8988T (cell line): ENCODE measurements around the gene DNAH6.

ENCODE experiments used
- DNase-seq: peaks from one replicate; pipeline ENCODE4 v3.0.0; 2011

Gene DNAH6

DNA sequence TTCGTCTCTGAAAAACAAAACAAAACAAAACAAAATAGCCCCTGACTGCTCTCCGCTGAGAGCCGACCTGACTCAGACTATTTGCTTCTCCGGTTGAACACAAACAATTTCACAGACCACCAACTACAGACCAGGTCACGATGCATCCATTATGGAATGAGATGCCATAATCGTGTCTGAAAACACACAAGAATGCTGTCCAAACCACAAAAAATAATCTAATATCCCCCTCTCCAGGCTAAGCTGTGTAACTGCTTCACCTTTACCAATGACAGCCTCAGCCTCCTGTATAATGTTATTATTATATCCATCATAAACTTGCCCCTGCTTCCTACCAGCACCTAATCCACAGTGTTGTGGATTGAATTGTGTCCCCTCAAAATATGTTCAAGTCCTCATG is 114.7 kb downstream of the DNAH6 start:
- DNase-seq, result peak; percentile 13

DNA sequence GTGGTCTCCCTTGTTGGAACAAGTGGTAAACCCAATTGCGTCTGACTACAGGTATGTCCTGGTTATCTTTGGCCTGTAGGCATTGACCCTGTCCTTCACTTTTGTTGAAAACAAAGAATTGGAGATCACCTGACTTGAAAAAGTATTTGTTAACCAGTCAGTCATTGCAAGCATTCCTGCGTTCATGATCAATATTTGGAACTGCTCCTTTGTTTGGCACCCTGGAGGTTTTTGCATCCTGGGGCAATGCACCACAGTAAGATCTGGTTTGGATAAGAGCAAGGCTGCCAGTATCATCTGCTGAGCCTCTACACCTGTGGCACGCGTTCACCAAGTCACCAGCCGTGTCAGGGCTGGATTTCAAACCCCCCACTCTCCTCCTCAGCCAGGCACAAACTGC is 115.7 kb downstream of the DNAH6 start:
- no peak for DNase-seq

DNA sequence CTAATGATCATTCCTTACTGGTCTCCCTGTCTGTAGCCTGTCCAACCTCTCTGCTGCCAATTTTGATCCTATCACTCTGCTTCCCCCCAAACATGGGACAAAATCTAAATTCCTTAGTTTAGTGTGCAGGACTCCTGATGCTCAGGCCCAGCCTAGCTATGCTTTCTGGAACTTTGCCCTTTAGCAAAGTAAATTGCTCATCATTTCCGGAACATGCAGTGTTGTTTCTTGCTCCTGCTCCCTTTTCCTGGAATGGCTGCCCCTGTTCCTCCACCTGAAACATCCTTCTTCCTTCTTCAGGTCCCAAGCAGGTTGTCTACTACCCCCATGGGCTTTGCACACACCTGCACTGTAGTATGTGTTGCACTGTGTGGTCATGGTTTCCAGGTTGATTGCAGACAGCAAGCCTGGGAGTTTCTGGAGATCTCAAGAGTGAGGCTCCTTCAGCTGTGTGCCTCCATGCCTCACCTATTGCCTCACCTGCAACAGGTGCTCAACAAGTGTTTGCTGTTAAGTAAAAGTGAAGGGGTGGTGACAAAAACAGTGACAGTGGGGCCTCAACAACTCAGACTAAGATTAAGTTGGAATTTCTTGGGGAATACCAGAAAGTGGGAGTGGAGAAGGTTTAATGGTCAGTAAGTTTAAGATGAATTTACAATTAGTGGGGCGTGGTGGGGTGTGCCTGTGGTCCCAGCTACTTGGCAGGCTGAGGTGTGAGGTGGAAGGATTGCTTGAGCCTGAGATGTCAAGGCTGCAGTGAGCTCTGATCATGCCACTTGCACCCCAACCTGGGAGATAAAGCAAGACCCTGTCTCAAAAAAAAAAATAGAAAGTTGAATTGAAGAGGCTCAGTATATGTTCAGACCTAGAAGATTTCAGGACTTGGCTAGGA is 120.0 kb downstream of the DNAH6 start:
- DNase-seq, result no peak

DNA sequence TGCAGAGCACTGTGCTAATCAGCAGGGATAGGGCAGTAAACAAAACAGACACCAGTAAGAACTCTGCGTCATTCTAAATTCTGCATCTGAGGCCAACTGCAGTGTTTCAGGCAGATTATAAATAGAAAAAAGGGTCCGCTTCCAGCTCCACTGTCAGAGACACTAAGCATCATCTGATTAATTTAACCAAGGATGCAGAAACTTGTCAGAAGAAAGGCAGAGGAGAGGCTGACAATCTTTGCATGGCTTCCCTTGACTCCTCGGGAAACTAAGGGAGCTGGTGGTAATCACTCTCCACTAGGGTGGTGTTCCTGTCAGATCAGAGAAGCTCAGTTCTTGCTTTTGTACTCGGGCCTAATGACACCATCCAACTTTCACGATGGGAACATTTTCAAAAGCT is 123.5 kb downstream of the DNAH6 start:
- no peak for DNase-seq

DNA sequence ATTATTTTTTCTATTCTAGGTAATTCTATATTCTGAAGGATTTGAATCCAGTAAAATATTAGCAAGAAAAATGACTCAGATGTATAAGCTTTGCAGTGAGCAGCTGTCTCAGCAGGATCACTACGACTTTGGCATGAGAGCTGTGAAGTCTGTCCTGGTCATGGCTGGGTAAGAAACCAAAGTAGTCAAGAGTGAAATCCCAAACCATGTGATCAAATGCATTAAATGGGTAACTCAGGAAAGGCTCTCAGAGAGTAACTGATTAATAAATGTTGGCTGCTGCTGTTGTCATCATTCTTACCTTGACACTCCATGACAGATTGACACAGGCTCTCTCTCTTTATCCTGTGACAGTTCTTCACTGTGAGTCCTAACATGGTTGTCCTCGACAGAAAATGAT is 124.1 kb downstream of the DNAH6 start:
- no peak for DNase-seq

DNA sequence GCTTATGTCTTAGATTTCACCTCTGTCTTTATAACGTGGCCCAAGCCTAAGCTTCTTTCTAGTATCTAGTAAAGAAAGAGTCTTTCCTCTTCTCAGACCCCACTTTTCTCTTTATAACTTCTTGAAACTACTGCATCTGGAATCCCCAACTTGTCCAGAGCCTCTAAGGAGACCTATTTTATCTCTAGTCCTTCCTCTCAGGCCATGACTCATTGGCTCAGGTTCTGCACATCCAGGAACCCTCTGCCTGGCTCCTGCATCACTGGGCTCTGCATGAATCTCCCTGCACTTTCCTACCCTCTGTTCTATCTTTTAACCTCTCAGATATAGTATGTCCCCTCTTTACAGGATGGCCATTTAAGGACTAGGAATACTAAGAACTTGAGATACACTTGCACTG is 124.7 kb downstream of the DNAH6 start:
- DNase-seq, result no peak

DNA sequence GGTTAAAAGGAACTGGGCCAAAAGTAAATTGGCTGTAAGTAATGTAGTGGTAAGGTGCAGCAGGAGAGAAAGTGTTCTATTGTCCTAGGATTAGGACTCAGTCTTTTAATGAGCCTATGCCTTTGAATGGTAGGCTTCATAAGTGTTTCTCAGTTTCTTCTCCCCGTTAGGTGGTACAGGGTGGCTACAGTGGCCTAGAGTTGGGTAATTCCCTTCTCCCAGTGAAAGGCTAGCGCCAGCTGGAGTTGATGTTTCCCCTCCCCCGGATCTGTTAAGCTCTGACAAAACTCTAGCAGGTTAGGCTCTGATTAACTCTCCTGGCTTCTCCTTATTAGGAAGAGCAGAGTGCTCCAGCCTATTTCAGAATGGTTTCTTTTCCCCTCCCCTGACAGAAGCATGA is 127.7 kb downstream of the DNAH6 start:
- no peak for DNase-seq

DNA sequence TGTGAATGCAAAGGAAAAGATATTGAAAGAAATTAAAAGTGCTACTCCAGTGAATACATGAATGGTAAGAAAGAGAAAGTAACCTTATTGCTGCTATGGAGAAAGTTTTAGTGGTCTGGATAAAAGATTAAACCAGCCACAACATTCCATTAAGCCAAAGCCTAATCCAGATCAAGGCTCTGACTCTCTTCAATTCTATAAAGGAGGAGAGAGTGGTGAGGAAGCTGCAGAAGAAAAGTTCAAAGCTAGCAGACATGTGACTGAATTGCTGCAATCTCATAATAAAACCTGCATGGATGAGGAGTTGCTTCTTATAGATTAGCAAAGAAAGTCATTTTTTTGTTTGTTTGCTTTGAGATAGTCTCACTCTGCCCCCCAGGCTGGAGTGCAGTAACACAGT is 130.2 kb downstream of the DNAH6 start:
- DNase-seq, result no peak

DNA sequence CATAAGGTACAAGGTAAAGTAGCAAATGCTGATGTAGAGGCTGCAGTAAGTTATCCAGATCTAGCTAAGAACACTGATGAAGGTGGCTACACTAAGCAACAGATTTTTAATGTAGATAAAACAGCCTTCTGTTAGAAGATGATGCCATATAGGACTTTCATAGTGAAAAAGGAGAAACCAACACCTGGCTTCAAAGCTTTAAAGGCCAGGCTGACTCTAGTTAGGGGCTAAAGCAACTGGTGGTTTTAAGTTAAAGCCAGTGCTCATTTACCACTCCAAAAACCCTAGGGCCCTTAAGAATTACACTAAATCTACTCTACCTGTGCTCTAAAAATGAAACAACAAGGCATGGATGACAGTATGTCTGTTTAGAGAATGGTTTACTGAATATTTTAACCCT is 131.0 kb downstream of the DNAH6 start:
- DNase-seq, result no peak

DNA sequence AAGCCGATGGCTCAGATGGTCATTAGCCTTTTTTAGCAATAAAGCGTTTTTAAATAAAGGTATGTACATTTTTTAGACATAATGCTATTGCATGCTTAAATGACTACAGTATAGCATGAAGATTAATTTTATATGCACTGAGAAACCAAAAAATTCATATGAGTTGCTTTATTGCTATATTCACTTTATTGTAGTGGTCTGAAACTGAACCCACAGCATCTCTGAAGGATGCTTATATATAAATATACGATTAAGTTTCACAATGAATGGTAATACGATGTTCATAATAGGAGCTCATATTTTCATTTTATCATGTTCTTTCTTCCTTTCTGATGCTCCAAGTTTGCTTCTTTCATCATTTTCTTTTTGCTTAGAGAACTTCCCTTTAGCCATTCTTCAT is 132.8 kb downstream of the DNAH6 start:
- DNase-seq, result no peak

DNA sequence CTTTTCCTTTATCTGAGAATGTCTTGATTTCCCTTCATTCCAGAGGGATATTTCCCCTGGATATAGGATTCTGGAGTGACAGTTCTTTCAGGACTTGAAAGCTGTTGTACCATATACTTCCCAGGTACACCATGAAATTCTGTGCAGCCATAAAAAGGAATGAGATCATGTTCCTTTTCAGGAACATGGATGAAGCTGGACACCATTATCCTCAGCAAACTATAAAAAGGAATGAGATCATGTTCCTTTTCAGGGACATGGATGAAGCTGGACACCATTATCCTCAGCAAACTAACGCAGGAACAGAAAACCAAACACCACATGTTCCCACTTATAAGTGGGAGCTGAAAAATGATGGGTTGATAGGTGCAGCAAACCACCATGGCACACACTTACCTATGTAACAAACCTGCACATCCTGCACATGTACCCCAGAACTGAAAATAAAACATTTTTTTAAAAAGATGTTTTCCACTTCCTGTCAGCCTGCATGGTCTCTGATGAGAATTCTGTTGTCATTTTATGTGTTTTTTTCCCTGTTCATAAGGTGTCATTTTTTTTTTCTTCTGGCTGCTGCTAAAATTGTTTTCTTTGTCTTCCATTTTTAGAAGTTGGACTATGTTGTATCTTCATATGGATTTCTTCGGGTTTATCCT is 133.3 kb downstream of the DNAH6 start:
- no peak for DNase-seq

DNA sequence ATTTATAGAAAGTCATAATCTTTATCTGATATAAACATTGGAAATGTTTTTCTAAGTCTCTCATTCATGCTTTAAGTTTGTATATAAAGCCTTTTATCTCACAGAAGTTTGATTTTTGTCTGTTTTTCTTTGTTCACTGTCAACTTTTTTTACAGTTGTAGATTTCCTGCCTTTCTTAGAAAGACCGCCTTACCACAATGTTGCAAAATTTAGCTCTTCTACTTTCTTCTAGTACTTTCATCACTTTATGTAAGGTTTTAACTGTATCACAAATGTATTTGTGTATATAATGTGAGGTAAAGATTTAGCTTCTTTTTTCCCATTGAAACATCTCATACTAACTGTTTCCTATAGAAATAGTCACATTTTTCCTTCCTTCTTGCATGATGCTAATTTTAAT is 136.1 kb downstream of the DNAH6 start:
- no peak for DNase-seq

DNA sequence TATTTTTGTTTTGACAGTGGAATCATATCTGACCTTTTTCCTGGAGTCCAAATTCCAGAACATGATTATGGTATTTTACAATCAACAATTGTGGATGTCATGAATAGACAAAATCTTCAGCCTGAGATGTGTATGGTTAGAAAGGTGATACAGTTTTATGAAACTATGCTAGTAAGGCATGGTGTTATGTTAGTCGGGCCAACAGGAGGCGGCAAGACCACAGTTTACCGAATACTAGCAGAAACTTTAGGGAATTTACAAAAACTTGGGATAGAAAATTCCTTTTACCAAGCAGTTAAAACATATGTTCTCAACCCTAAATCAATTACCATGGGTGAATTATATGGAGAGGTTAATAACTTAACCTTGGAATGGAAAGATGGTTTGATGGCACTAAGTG is 137.0 kb downstream of the DNAH6 start:
- DNase-seq, result no peak

DNA sequence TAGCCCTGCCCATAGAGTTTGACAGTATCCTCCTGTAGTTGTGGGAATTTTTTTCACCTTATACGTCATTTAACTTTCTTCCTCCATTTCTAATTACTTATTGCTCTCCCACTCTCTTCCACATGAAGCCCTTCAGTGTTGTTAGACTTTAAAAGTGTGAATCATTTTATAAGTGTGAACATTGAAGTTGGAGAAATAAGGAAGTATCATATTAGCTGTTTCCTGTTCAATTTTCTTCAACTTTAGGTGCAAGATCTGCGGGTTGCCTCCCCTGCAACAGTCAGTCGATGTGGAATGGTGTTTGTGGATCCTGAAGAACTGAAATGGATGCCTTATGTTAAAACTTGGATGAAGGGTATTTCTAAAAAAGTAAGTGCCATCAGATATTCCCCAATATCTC is 138.1 kb downstream of the DNAH6 start:
- no peak for DNase-seq

DNA sequence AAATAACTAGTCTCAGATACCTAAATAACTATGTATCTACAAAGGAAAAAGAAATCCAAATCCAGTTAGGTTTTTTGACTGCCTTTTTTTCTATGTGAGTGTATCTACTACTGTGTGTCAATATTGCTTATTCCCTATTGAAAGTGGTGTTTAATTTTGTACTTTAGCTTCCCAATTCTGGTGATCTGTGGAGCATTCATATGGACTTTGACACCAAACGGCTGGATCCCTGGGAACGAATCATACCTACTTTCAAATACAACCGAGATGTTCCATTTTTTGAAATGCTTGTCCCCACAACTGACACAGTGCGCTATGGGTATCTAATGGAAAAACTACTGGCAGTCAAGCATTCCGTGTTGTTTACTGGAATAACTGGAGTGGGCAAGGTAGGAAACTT is 152.8 kb downstream of the DNAH6 start:
- no peak for DNase-seq

DNA sequence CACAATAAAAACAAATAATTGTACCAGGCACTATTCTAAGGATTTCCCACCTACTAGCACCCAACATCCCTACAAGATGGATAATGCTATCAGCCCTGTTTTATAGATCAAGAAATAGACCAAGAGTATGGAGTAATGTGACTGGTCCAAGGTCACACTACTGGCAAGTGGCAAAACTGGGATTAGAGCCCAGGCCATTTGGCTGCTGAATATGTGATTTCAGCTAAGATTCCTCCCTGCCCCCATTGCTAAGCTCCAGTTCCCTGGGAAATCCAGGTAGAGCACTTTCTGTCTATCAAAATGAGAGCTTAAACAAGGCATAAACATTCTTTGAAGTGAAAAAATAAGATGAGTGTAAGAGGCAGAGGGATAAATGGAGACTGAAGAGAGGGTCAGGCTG is 157.8 kb downstream of the DNAH6 start:
- no peak for DNase-seq

DNA sequence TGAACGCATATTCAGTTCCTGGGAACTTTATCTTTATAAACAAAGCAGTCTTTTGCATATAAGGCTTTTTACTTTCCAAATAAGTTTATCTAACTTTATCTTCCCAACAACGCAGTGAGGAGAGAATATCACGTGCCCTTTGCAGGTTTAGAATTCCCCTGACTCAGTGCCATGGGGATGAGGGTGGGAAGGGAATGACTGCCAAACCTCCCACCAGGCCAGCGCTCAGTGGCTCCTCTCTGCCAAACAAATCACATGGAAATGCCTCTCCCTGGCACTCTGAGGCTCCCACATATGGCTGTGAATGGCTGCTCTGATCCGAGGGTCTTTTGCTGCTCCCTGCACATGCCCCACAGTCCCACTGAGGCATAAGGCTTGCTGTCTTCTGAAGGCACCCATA is 158.3 kb downstream of the DNAH6 start:
- DNase-seq, result no peak

DNA sequence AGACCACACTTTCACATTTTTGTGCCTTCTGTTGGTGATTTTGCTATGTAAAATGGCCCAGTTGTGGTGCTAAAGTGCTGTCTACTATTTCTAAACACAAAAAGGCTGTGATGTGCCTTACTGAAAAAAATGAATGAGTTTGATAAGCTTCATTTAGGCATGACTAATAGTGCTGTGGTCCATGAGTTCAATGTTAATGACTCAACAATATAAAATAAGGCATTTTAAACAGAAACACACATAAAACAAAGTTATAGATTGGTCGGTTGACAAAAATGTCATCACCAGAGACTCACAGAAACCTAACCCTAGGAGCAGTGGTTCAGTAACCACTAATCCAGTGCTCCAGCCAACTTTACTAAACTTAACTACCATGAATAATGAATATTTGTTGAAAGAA is 160.0 kb downstream of the DNAH6 start:
- no peak for DNase-seq

DNA sequence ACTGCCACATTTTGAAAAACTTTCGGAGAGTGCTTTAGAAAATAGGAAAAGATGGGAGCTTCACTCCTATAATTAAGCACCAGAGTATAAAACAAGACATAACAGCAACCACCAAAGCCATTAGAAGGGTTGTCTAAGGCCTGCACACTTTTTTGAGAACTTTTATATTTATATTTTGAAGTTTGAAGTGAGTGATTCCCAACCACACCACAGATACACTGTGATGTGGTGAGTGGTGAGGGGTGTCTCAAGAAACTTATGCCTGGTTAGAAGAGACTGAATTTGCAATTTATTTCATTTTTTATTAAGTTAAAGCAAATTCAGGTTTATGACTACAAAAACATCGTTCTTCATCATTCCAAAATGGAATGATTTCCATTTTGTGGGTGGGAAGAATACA is 161.9 kb downstream of the DNAH6 start:
- DNase-seq, result no peak

DNA sequence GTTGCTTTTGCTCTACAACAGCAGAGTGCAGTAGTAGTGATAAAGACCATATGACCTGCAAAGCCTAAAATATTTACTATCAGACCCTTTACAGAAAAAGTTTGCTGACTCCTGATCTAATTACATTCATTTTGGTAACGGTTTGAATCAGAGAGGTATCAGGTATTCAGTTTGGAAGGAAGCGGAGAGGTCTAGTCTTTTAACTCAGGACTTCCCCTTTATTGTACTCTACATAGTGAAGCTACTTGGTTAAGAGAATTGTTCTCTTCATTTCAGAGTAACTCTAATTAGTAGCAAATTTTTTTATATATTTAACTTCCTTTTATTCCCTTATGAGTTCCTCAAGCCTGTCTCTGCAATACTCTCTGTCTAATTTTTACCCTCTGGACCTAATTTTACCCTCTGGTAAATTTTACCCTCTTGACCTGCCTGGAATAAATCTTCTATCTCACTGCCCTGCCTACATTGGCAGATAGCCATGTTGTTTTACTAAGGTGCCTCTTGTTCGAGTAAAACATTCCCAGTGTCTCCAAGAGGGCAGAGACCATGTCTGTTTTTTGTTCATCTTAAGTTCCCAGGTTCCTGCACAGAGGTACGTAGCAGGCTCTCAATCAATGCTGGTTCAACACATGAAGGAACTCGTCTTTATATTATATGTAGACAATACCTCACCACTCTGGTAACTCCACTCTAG is 170.6 kb downstream of the DNAH6 start:
- no peak for DNase-seq

DNA sequence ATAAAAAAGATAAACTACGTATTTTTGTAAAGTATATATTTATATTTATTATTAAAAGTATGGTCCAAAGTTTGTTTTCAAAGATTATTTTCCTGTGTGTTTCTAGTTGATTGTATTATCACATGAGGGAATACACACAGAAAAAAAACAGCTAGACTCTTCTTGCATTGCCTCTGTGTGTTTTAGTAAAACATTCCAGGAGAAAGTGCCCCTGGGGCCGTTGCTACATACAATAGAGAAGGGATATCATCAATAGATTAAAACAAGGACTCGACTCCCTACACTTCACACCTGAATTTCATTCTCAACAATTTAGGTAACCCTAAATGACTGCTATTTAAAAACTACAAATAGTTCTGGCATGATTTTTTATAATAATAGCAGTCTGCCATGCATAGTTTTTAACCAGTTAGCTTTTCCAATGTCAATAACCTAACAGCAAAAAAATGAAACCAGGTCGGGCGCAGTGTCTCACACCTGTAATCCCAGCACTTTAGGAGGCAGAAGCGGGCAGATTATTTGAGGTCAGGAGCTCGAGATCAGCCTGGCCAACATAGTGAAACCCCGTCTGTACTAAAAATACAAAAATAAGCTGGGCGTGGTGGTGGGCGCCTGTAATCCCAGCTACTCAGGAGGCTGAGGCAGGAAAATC is 171.3 kb downstream of the DNAH6 start:
- DNase-seq, result no peak

DNA sequence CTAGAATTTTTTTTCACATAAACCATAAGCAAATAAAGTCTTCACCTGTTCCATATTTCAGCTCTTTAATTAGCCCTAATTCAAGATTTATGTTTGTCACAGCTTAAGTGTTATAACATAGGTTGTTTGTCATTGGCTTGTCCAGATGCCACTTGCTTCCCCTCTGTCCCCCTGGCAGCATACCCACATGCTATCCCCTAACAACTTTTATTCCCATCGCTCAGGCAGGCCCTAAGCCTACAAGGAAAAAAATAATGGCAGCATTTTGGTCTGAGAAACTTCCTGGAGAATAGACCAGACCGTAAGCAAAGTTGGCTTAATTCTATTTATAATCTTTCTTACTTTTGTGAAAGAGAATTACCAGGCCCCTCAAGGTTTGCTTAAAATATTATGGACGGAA is 173.9 kb downstream of the DNAH6 start:
- DNase-seq, result no peak

DNA sequence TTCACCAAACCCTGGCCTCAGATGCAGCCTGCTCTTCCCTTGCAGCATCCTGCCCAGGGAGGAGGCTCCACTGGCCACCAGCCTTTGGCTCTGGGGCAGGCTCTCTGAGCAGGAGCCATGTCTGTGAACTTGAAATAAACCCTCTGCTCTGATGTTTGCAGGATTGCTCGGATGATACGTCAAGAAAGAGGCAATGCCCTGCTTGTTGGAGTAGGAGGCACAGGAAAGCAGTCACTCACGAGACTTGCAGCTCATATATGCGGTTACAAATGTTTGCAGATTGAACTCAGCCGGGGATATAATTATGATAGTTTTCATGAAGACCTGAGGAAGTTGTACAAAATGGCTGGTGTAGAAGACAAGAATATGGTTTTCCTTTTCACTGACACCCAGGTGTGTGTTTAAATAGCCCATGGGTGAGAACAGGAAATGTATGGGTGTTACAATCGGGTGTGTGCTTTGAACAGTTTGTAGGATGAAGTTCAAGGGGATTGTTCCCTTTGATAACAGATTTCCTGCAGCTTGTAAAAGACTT is 177.9 kb downstream of the DNAH6 start:
- DNase-seq, result no peak
